Tibial nerve (tissue), 4 donors: ENCODE data around the gene PTPRT. TPM values are rescaled to one million over a fixed set of nuclear protein-coding genes. Genes with fewer than 3 reads are reported as not detected.

Source experiments
- DNase-seq, 2 donors: peaks; one replicate each; pipeline ENCODE4 v3.0.0-alpha.2; 2019; ENCODE audit warnings: low spot score in 2 of 2
- H3K27ac ChIP-seq, 4 donors: fragments of 200-600 bp; sonication (generic) in 3 of 4; one replicate each; pipeline ENCODE4 v1.5.1; 2017 to 2019; ENCODE audit warnings: mild to moderate bottlenecking in 1 of 4
- H3K27me3 ChIP-seq, 2 donors: fragments of 200-600 bp; sonication (generic) in 1 of 2; one replicate each; pipeline versions ENCODE4 v1.5.1 to v1.6.0; 2017 to 2019
- H3K36me3 ChIP-seq, 3 donors: fragments of 200-600 bp; sonication (generic); one replicate each; pipeline ENCODE4 v1.5.1; 2018 to 2019
- H3K4me1 ChIP-seq, 4 donors: fragments of 200-600 bp; sonication (generic) in 3 of 4; one replicate each; pipeline ENCODE4 v1.5.1; 2017 to 2019
- H3K4me3 ChIP-seq, 4 donors: fragments of 200-600 bp; sonication (generic) in 3 of 4; one replicate each; pipeline ENCODE4 v1.5.1; 2017 to 2019; ENCODE audit warnings: mild to moderate bottlenecking in 1 of 4, moderate library complexity in 1 of 4
- H3K9me3 ChIP-seq, 4 donors: fragments of 200-600 bp; sonication (generic) in 3 of 4; one replicate each; pipeline ENCODE4 v1.5.1; 2017 to 2019
- CTCF ChIP-seq, 5 experiments: fragments of 200-600 bp in 3 of 5; fragments of 450-650 bp in 2 of 5; sonication (generic) in 3 of 5; IDR thresholded peaks; one replicate each; pipeline ENCODE4 v1.5.1; 2016 to 2019; ENCODE audit warnings: antibody characterized with exemption in 5 of 5, mild to moderate bottlenecking in 3 of 5, moderate library complexity in 2 of 5
- EP300 ChIP-seq, 2 donors: sonication (generic); formaldehyde crosslinking; IDR thresholded peaks; one replicate each; pipeline ENCODE4 v1.6.1; 2017; ENCODE audit warnings: antibody characterized with exemption in 2 of 2, mild to moderate bottlenecking in 1 of 2
- POLR2A ChIP-seq, 2 donors: fragments of 450-650 bp; IDR thresholded peaks; one replicate each; pipeline ENCODE4 v1.6.1; 2017; ENCODE audit warnings: antibody characterized with exemption in 2 of 2, mild to moderate bottlenecking in 2 of 2, moderate library complexity in 2 of 2
- WGBS, 2 donors: methylation state at CpG; one replicate each; pipeline ENCODE4 v1.1.5; 2018; 5-methylcytosine and 5-hydroxymethylcytosine counted together
- total RNA-seq, 4 donors: library from RNA; depleted of rRNA; stranded (reverse); fragments of >200 nt; gene quantifications; one replicate each; pipeline ENCODE4 v1.1.0, GENCODE V29; 2016

Gene PTPRT
- total RNA-seq, 4 donors from 2014 or later, result under 0.01 TPM; not detected in 3

GRCh38 chr20:42594011-42594410 is 595.7 kb downstream of the PTPRT start:
- Histone ChIP-seq H3K36me3 (no peaks in the 10 kb centered on the region), H3K4me1 (no peaks in the 10 kb centered on the region), H3K27ac (no peak overlapping the region), H3K4me3 (no peak overlapping the region), H3K27me3 (no peaks in the 10 kb centered on the region), H3K9me3 (no peaks in the 10 kb centered on the region)
- 69 to 70% methylated on average over 7 of the region's 7 CpGs for WGBS, 2 donors
- DNase-seq, result no peak
- TF ChIP-seq CTCF (IDR thresholded peaks at IDR 0.05) (no peak), POLR2A (IDR thresholded peaks at IDR 0.05) (no peak), EP300 (IDR thresholded peaks at IDR 0.05) (no peak)

GRCh38 chr20:42589976-42590639 is 599.6 kb downstream of the PTPRT start:
- Histone ChIP-seq H3K27ac (no peak overlapping the region), H3K9me3 (no peaks in the 10 kb centered on the region), H3K27me3 (no peaks in the 10 kb centered on the region), H3K36me3 (no peaks in the 10 kb centered on the region), H3K4me3 (no peak overlapping the region), H3K4me1 (no peaks in the 10 kb centered on the region)
- TF ChIP-seq CTCF (IDR thresholded peaks at IDR 0.05) (no peak), EP300 (IDR thresholded peaks at IDR 0.05) (no peak), POLR2A (IDR thresholded peaks at IDR 0.05) (no peak)
- DNase-seq, result no peak
- 47 to 50% methylated on average over 2 of the region's 2 CpGs for WGBS, 2 donors

- WGBS, 2 donors, result 79 to 83% methylated on average over 2 of the region's 2 CpGs
- Histone ChIP-seq H3K27ac (no peak overlapping the region), H3K9me3 (no peaks in the 10 kb centered on the region), H3K4me3 (no peak overlapping the region), H3K27me3 (no peaks in the 10 kb centered on the region), H3K36me3 (no peaks in the 10 kb centered on the region), H3K4me1 (no peaks in the 10 kb centered on the region)
- TF ChIP-seq CTCF (IDR thresholded peaks at IDR 0.05), result no peak
- TF ChIP-seq EP300 (IDR thresholded peaks at IDR 0.05), result no peak
- TF ChIP-seq POLR2A (IDR thresholded peaks at IDR 0.05), result no peak
- no peak for DNase-seq
Observed at GRCh38 chr20:42588847-42589246, 600.9 kb downstream of the PTPRT start.

GRCh38 chr20:42587427-42587826 is 602.3 kb downstream of the PTPRT start:
- DNase-seq, result no peak
- Histone ChIP-seq H3K4me3 (no peak overlapping the region), H3K36me3 (no peaks in the 10 kb centered on the region), H3K9me3 (no peaks in the 10 kb centered on the region), H3K4me1 (no peaks in the 10 kb centered on the region), H3K27ac (no peak overlapping the region), H3K27me3 (no peaks in the 10 kb centered on the region)
- 44 to 49% methylated on average over 6 to 7 of the region's 7 CpGs for WGBS, 2 donors
- TF ChIP-seq EP300 (IDR thresholded peaks at IDR 0.05) (no peak), CTCF (IDR thresholded peaks at IDR 0.05) (no peak), POLR2A (IDR thresholded peaks at IDR 0.05) (no peak)

- no peaks in the 10 kb centered on the region for H3K36me3 ChIP-seq
- TF ChIP-seq CTCF (IDR thresholded peaks at IDR 0.05) (no peak), POLR2A (IDR thresholded peaks at IDR 0.05) (no peak), EP300 (IDR thresholded peaks at IDR 0.05) (no peak)
- H3K4me3 ChIP-seq, result no peak overlapping the region
- WGBS, 2 donors, result 82 to 84% methylated on average over 3 of the region's 3 CpGs
- no peaks in the 10 kb centered on the region for H3K4me1 ChIP-seq
- no peaks in the 10 kb centered on the region for H3K9me3 ChIP-seq
- no peak for DNase-seq
- no peaks in the 10 kb centered on the region for H3K27me3 ChIP-seq
- H3K27ac ChIP-seq, result no peak overlapping the region
Observed at GRCh38 chr20:42581311-42581710, 608.4 kb downstream of the PTPRT start.
